Keratinocyte (primary cell): Measurements from ENCODE around the gene AKTIP. TPM values are rescaled to one million over a fixed set of nuclear protein-coding genes. Genes with fewer than 3 reads are reported as not detected.

Experiments used
- DNase-seq: peaks from one replicate; pipeline ENCODE4 v3.0.0-alpha.2; 2011; ENCODE audit warnings: low read depth, missing footprints, low spot score
- FAIRE-seq: peaks from 2 replicates; lab custom pipeline; 2011; peaks lifted over from hg19 to GRCh38; lab: Jason Lieb, UNC
- H2AFZ ChIP-seq: 2 replicates; pipeline ENCODE4 v1.6.0; 2012; ENCODE audit warnings: low read length, control low read depth, inconsistent platforms; ENCODE audit not compliant: control insufficient read depth
- H3K27ac ChIP-seq: 2 replicates; pipeline ENCODE4 v1.5.1; 2011; ENCODE audit warnings: low read length; ENCODE audit not compliant: control insufficient read depth, insufficient read depth
- H3K27me3 ChIP-seq: 3 replicates; pipeline ENCODE4 v1.6.0; 2011; ENCODE audit warnings: low read length; ENCODE audit not compliant: control insufficient read depth, insufficient read depth; ENCODE audit errors: extremely low read depth
- H3K36me3 ChIP-seq, 2 experiments: 2 replicates in 1 of 2; 3 replicates in 1 of 2; pipeline ENCODE4 v1.5.1; 2011; ENCODE audit warnings: low read length in 2 of 2, mild to moderate bottlenecking in 1 of 2; ENCODE audit not compliant: control insufficient read depth in 2 of 2, insufficient read depth in 2 of 2; ENCODE audit errors: extremely low read depth in 1 of 2
- H3K4me1 ChIP-seq: 3 replicates; pipeline ENCODE4 v1.5.1; 2011; ENCODE audit warnings: low read length; ENCODE audit not compliant: control insufficient read depth, insufficient read depth; ENCODE audit errors: extremely low read depth
- H3K4me2 ChIP-seq: 3 replicates; pipeline ENCODE4 v1.6.0; 2011; ENCODE audit warnings: low read depth, low read length; ENCODE audit not compliant: control insufficient read depth, insufficient read depth; ENCODE audit errors: extremely low read depth
- H3K4me3 ChIP-seq, 3 experiments: fragments of 200-600 bp in 1 of 3; sonication (generic) in 1 of 3; 2 replicates in 2 of 3; 3 replicates in 1 of 3; pipeline ENCODE4 v1.5.1; 2011 to 2016; ENCODE audit warnings: low read length in 3 of 3, mild to moderate bottlenecking in 3 of 3, control low read depth in 2 of 3, inconsistent platforms in 1 of 3, low read depth in 1 of 3, mixed read lengths in 1 of 3, mixed run types in 1 of 3, moderate library complexity in 1 of 3; ENCODE audit not compliant: control insufficient read depth in 2 of 3, insufficient read depth in 2 of 3; ENCODE audit errors: extremely low read depth in 1 of 3
- H3K79me2 ChIP-seq: 2 replicates; pipeline ENCODE4 v1.6.0; 2012; ENCODE audit warnings: low read length; ENCODE audit not compliant: control insufficient read depth, insufficient read depth
- H3K9ac ChIP-seq: 3 replicates; pipeline ENCODE4 v1.6.0; 2011; ENCODE audit warnings: low read length; ENCODE audit not compliant: control insufficient read depth, insufficient read depth; ENCODE audit errors: extremely low read depth
- H3K9me1 ChIP-seq: 3 replicates; pipeline ENCODE4 v1.6.0; 2011; ENCODE audit warnings: low read length; ENCODE audit not compliant: control insufficient read depth, insufficient read depth; ENCODE audit errors: extremely low read depth
- H3K9me3 ChIP-seq: 2 replicates; pipeline ENCODE4 v1.5.1; 2012; ENCODE audit warnings: low read depth, low read length; ENCODE audit not compliant: control insufficient read depth
- H4K20me1 ChIP-seq: 3 replicates; pipeline ENCODE4 v1.6.0; 2011; ENCODE audit warnings: low read length; ENCODE audit not compliant: control insufficient read depth, insufficient read depth; ENCODE audit errors: extremely low read depth
- EZH2 ChIP-seq: IDR thresholded peaks from one replicate; pipeline ENCODE4 v1.6.1; 2012; ENCODE audit warnings: inconsistent platforms, mild to moderate bottlenecking, low read length, moderate library complexity
- dilution Hi-C: fragments of 300-500 bp; cut with MboI; formaldehyde crosslinking; loops from one replicate; pipeline ENCODE4 v1.7.0; 2020; ENCODE audit warnings: low sequenced_read_pairs; ENCODE audit not compliant: extremely low pct_ligation_motif_present
- polyA plus RNA-seq, 5 experiments: library from polyadenylated mRNA; depleted of rRNA in 3 of 5; stranded (reverse) in 3 of 5; stranded (forward) in 1 of 5; unstranded in 1 of 5; fragments of >200 nt; gene quantifications; 1 replicate in 1 of 5; 2 replicates in 3 of 5; 3 replicates in 1 of 5; pipeline versions ENCODE4 v1.2.1 to v1.2.3, GENCODE V29; 2011 to 2012; ENCODE audit warnings: missing spikeins in 2 of 5, low read depth in 1 of 5, low replicate concordance in 1 of 5
- TF ChIP-seq, protein P1 (sequence below), 3 experiments: IDR thresholded peaks in 1 of 3; conservative IDR thresholded peaks in 1 of 3; optimal IDR thresholded peaks in 1 of 3; 2 replicates in 2 of 3; 3 replicates in 1 of 3; pipeline versions ENCODE3 to v1.5.1; 2011; ENCODE audit warnings: low read length in 3 of 3, mild to moderate bottlenecking in 3 of 3, moderate library complexity in 2 of 3, control low read depth in 1 of 3, inconsistent platforms in 1 of 3; ENCODE audit not compliant: insufficient read depth in 2 of 3; ENCODE audit errors: extremely low read depth in 1 of 3

AKTIP gene
- polyA plus RNA-seq, 1 donor (not counting 4 experiments of a cell fraction or from before 2014, with no cell fraction given) = 23.6 TPM

DNA sequence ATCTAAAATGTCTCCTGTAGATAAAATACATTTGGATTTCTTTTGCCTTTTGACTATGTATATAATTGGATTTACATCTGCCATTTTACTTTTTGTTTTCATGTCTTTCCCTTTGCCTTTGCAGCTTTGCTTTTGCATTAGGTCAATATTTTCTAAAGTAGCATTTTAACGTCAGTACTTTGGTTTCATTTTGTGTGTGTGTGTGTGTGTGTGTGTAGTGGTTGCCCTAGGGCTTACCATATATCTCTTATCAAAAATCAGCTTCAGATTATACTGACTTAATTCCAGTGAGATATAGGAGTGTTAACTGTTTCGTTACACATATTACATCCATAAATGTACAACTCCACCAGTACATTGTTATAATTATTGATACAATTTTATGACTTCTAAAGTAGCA is 26.1 kb downstream of the AKTIP start:
- Histone ChIP-seq H3K27ac (no peak overlapping the region), H3K4me2 (no peak overlapping the region), H3K79me2 (no peaks in the 10 kb centered on the region), H2AFZ (no peak overlapping the region), H3K9ac (no peak overlapping the region), H3K9me1 (no peaks in the 10 kb centered on the region), H3K36me3 (peaks cover 9 to 19% of the 10 kb centered on the region in 2 experiments), H3K4me1 (no peaks in the 10 kb centered on the region), H3K4me3 (no peak overlapping the region), H3K9me3 (no peaks in the 10 kb centered on the region), H4K20me1 (no peaks in the 10 kb centered on the region), H3K27me3 (no peaks in the 10 kb centered on the region)
- DNase-seq (no peak), FAIRE-seq (no peak)
- no peak for TF ChIP-seq EZH2
- TF ChIP-seq, protein P1, sequence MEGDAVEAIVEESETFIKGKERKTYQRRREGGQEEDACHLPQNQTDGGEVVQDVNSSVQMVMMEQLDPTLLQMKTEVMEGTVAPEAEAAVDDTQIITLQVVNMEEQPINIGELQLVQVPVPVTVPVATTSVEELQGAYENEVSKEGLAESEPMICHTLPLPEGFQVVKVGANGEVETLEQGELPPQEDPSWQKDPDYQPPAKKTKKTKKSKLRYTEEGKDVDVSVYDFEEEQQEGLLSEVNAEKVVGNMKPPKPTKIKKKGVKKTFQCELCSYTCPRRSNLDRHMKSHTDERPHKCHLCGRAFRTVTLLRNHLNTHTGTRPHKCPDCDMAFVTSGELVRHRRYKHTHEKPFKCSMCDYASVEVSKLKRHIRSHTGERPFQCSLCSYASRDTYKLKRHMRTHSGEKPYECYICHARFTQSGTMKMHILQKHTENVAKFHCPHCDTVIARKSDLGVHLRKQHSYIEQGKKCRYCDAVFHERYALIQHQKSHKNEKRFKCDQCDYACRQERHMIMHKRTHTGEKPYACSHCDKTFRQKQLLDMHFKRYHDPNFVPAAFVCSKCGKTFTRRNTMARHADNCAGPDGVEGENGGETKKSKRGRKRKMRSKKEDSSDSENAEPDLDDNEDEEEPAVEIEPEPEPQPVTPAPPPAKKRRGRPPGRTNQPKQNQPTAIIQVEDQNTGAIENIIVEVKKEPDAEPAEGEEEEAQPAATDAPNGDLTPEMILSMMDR (optimal IDR thresholded peaks at IDR 0.05 in 1 of 3, IDR thresholded peaks at IDR 0.05 in 1 of 3, conservative IDR thresholded peaks at IDR 0.05 in 1 of 3; ENCODE audit: extremely low read depth in 1 of 3, insufficient read depth in 2 of 3, low read length in 3 of 3) = no peak
- dilution Hi-C loops = no loop called here

DNA sequence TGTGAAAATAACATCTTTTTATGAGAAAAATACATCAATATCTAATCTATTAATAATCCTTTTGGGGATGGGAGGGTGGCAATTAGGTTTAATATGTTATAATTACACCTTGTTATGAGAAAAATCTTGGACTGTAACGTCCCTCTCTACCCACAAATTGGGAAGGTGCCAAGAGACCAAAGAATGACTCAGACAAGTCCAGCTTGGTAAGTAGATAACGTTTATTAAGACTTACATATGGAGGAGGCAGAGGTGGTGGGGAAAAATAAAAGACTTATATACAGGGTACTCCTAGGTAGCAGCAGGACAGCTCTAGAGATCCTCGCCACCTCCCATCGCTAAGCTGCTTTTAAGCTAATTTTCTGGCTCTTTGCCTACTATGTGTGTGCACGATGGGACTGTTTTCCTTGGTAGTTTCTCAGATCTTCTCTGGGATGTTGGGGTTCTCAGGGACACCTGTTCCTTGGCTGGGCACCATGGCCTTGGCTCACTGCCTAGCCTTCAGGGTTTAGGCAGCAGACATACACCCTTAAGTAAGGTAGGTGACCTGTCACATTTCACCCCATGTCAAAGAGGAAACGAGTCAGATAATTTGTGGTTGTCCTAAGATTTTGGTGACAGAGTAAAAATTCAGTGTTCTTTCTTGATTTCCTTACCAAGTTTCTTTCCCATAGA is 37.3 kb downstream of the AKTIP start:
- Histone ChIP-seq H4K20me1 (no peaks in the 10 kb centered on the region), H3K27me3 (no peaks in the 10 kb centered on the region), H3K9me3 (no peaks in the 10 kb centered on the region), H3K4me3 (no peak overlapping the region), H3K36me3 (peaks cover 7 to 10% of the 10 kb centered on the region in 2 experiments), H2AFZ (no peak overlapping the region), H3K27ac (no peak overlapping the region), H3K79me2 (no peaks in the 10 kb centered on the region), H3K9ac (no peak overlapping the region), H3K9me1 (no peaks in the 10 kb centered on the region), H3K4me2 (no peak overlapping the region), H3K4me1 (no peaks in the 10 kb centered on the region)
- FAIRE-seq = peak; percentile 5
- DNase-seq = no peak
- TF ChIP-seq, protein P1 (optimal IDR thresholded peaks at IDR 0.05 in 1 of 3, IDR thresholded peaks at IDR 0.05 in 1 of 3, conservative IDR thresholded peaks at IDR 0.05 in 1 of 3; ENCODE audit: extremely low read depth in 1 of 3, insufficient read depth in 2 of 3, low read length in 3 of 3) = no peak
- TF ChIP-seq EZH2 = no peak
- dilution Hi-C loops = no loop called here
